WERI-Rb-1 (cell line): ENCODE measurements around the gene CDK2.
"Not testable (repeated sequence)": the region's sequence is repeated elsewhere in the genome, so short reads cannot be mapped to it uniquely, and the experiment has no call there.

Experiments
- DNase-seq: peaks from one replicate; pipeline ENCODE4 v3.0.0-alpha.2; 2020
- H3K27ac ChIP-seq: fragments of 250-450 bp; sonication (Bioruptor Pico); 2 replicates; pipeline ENCODE4 v1.5.1; 2020; ENCODE audit warnings: mild to moderate bottlenecking, moderate library complexity
- H3K27me3 ChIP-seq: fragments of 250-450 bp; sonication (Bioruptor Pico); 2 replicates; pipeline ENCODE4 v1.5.1; 2021; ENCODE audit warnings: mild to moderate bottlenecking, low read depth, moderate library complexity; ENCODE audit not compliant: insufficient read depth, severe bottlenecking
- H3K36me3 ChIP-seq: fragments of 250-450 bp; sonication (Bioruptor Pico); 2 replicates; pipeline ENCODE4 v1.5.1; 2020; ENCODE audit warnings: mild to moderate bottlenecking, moderate library complexity
- H3K4me3 ChIP-seq: 2 replicates; pipeline ENCODE4 v1.5.1; 2011; ENCODE audit warnings: low read depth, mild to moderate bottlenecking, control low read depth, low read length
- H3K9me3 ChIP-seq: fragments of 250-450 bp; sonication (Bioruptor Pico); 2 replicates; pipeline ENCODE4 v1.5.1; 2021; ENCODE audit warnings: mild to moderate bottlenecking, moderate library complexity; ENCODE audit not compliant: severe bottlenecking
- CTCF ChIP-seq: IDR thresholded peaks from 2 replicates; pipeline ENCODE4 v1.5.1; 2011; ENCODE audit warnings: low read depth, mild to moderate bottlenecking, control low read depth, inconsistent platforms, low read length

Gene CDK2

GRCh38 chr12:55979069-55979468, 12.4 kb downstream of the CDK2 start:
- Histone ChIP-seq H3K4me3 (no peak overlapping the region), H3K27me3 (no peaks in the 10 kb centered on the region), H3K27ac (no peak overlapping the region), H3K36me3 (peaks cover 25% of the 10 kb centered on the region), H3K9me3 (no peaks in the 10 kb centered on the region)
- no peak for DNase-seq
- no peak for TF ChIP-seq CTCF

GRCh38 chr12:55981882-55982281, 15.3 kb downstream of the CDK2 start:
- not testable (repeated sequence) for DNase-seq, H3K9me3 ChIP-seq, H3K27ac ChIP-seq, H3K27me3 ChIP-seq, H3K4me3 ChIP-seq
- H3K36me3 ChIP-seq = peaks cover 28% of the 10 kb centered on the region

- Histone ChIP-seq H3K9me3 (no peaks in the 10 kb centered on the region), H3K36me3 (peaks cover 32% of the 10 kb centered on the region), H3K27ac (no peak overlapping the region), H3K27me3 (no peaks in the 10 kb centered on the region), H3K4me3 (no peak overlapping the region)
- TF ChIP-seq CTCF = no peak
- no peak for DNase-seq
Observed at GRCh38 chr12:55982319-55982936, 15.8 kb downstream of the CDK2 start.

GRCh38 chr12:55983232-55983842, 16.7 kb downstream of the CDK2 start:
- H3K27ac ChIP-seq = no peak overlapping the region
- no peak for TF ChIP-seq CTCF
- H3K36me3 ChIP-seq = peaks cover 39% of the 10 kb centered on the region
- H3K9me3 ChIP-seq = no peaks in the 10 kb centered on the region
- no peak overlapping the region for H3K4me3 ChIP-seq
- H3K27me3 ChIP-seq = no peaks in the 10 kb centered on the region
- no peak for DNase-seq

GRCh38 chr12:55984861-55985260, 18.2 kb downstream of the CDK2 start:
- H3K36me3 ChIP-seq = peaks cover 48% of the 10 kb centered on the region
- no peak overlapping the region for H3K4me3 ChIP-seq

GRCh38 chr12:55985341-55985740, 18.7 kb downstream of the CDK2 start:
- DNase-seq = no peak
- no peaks in the 10 kb centered on the region for H3K9me3 ChIP-seq
- H3K27ac ChIP-seq = no peak overlapping the region
- peaks cover 51% of the 10 kb centered on the region for H3K36me3 ChIP-seq
- no peak for TF ChIP-seq CTCF
- H3K27me3 ChIP-seq = no peaks in the 10 kb centered on the region
- no peak overlapping the region for H3K4me3 ChIP-seq

More at GRCh38 chr12:55984861-55985260, 18.2 kb downstream of the CDK2 start:
- no peaks in the 10 kb centered on the region for H3K9me3 ChIP-seq
- no peak for DNase-seq
- no peak overlapping the region for H3K27ac ChIP-seq
- H3K27me3 ChIP-seq = no peaks in the 10 kb centered on the region
- no peak for TF ChIP-seq CTCF

- not testable (repeated sequence) for H3K27ac ChIP-seq, H3K27me3 ChIP-seq, H3K9me3 ChIP-seq, DNase-seq, H3K4me3 ChIP-seq
- H3K36me3 ChIP-seq = peaks cover 51% of the 10 kb centered on the region
Observed at GRCh38 chr12:55985976-55986375, 19.3 kb downstream of the CDK2 start.
